Endothelial cell of umbilical vein (primary cell): ENCODE measurements around the gene CDK11B. TPM values are rescaled to one million over a fixed set of nuclear protein-coding genes. Genes with fewer than 3 reads are reported as not detected.

Experiments used
- BruUV-seq: library from RNA; stranded (reverse); fragments of 400-500 nt; replicated peaks from 2 replicates; lab custom pipeline; 2021; lab: Mats Ljungman, UMichigan
- CTCF ChIA-PET: fragments of 300-600, 350-600 bp; sonication (Branson Sonifier 250); formaldehyde crosslinking; loops from one replicate; lab custom pipeline; 2021; ENCODE audit warnings: antibody characterized with exemption, inconsistent platforms; lab: Charles Lee
- POLR2A ChIA-PET: fragments of 300-600, 350-600 bp; sonication (Branson Sonifier 250); formaldehyde crosslinking; loops from one replicate; lab custom pipeline; 2021; ENCODE audit warnings: antibody characterized with exemption, inconsistent platforms; lab: Charles Lee
- DNase-seq: peaks from one replicate; pipeline ENCODE4 v3.0.0-alpha.2; 2011; ENCODE audit warnings: low read depth, low spot score
- FAIRE-seq: peaks from 2 replicates; lab custom pipeline; 2011; peaks lifted over from hg19 to GRCh38; lab: Jason Lieb, UNC
- H2AFZ ChIP-seq: 2 replicates; pipeline ENCODE4 v1.6.0; 2012; ENCODE audit warnings: low read depth, low read length, control low read depth, inconsistent platforms
- H3K27ac ChIP-seq: 2 replicates; pipeline ENCODE4 v1.5.1; 2011; ENCODE audit warnings: low read depth, mild to moderate bottlenecking, control low read depth, low read length, moderate library complexity; ENCODE audit not compliant: insufficient read depth
- H3K27me3 ChIP-seq, 2 experiments: 2 replicates each; pipeline versions ENCODE4 v1.6.0 to v1.6.1; 2011; ENCODE audit warnings: low read length in 2 of 2, mixed read lengths in 1 of 2; ENCODE audit not compliant: control insufficient read depth in 2 of 2, insufficient read depth in 2 of 2
- H3K36me3 ChIP-seq, 2 experiments: 2 replicates in 1 of 2; 3 replicates in 1 of 2; pipeline ENCODE4 v1.5.1; 2011; ENCODE audit warnings: low read length in 2 of 2, mild to moderate bottlenecking in 1 of 2, moderate library complexity in 1 of 2; ENCODE audit not compliant: control insufficient read depth in 2 of 2, insufficient read depth in 2 of 2; ENCODE audit errors: extremely low read depth in 1 of 2
- H3K4me1 ChIP-seq: 3 replicates; pipeline ENCODE4 v1.5.1; 2011; ENCODE audit warnings: mild to moderate bottlenecking, low read length; ENCODE audit not compliant: control insufficient read depth, insufficient read depth; ENCODE audit errors: extremely low read depth
- H3K4me2 ChIP-seq: 2 replicates; pipeline ENCODE4 v1.6.1; 2011; ENCODE audit warnings: low read length, control low read depth, mixed read lengths; ENCODE audit not compliant: insufficient read depth
- H3K4me3 ChIP-seq, 3 experiments: fragments of 200-600 bp in 1 of 3; sonication (generic), shearing (Covaris generic) in 1 of 3; replicated peaks in 1 of 3; 2 replicates each; pipeline ENCODE4 v1.5.1; 2011 to 2016; ENCODE audit warnings: control low read depth in 3 of 3, low read length in 3 of 3, mild to moderate bottlenecking in 2 of 3, inconsistent platforms in 1 of 3, low read depth in 1 of 3, moderate library complexity in 1 of 3; ENCODE audit not compliant: insufficient read depth in 1 of 3
- H3K79me2 ChIP-seq: 2 replicates; pipeline ENCODE4 v1.6.0; 2012; ENCODE audit warnings: low read length, inconsistent platforms; ENCODE audit not compliant: control insufficient read depth, insufficient read depth
- H3K9ac ChIP-seq: replicated peaks from 2 replicates; pipeline ENCODE3; 2011; ENCODE audit warnings: low read length, control low read depth; ENCODE audit not compliant: insufficient read depth; ENCODE audit errors: extremely low read depth
- H3K9me1 ChIP-seq: replicated peaks from 3 replicates; pipeline ENCODE4 v1.6.0; 2011; ENCODE audit warnings: mild to moderate bottlenecking, low read length; ENCODE audit not compliant: control insufficient read depth, insufficient read depth; ENCODE audit errors: extremely low read depth
- H3K9me3 ChIP-seq: replicated peaks from 2 replicates; pipeline ENCODE4 v1.5.1; 2012; ENCODE audit warnings: low read length, inconsistent platforms; ENCODE audit not compliant: control insufficient read depth, insufficient read depth
- H4K20me1 ChIP-seq: replicated peaks from 2 replicates; pipeline ENCODE3; 2011; ENCODE audit warnings: mild to moderate bottlenecking, low read length; ENCODE audit not compliant: control insufficient read depth, insufficient read depth; ENCODE audit errors: extremely low read depth
- CTCF ChIP-seq, 2 donors: IDR thresholded peaks; 1 replicate in 1 of 2; 2 replicates in 1 of 2; pipeline ENCODE4 v1.5.1; 2011; ENCODE audit warnings: low read length in 2 of 2, mild to moderate bottlenecking in 2 of 2, moderate library complexity in 2 of 2, control low read depth in 1 of 2, inconsistent platforms in 1 of 2, low read depth in 1 of 2; ENCODE audit not compliant: insufficient read depth in 1 of 2; ENCODE audit errors: extremely low read depth in 1 of 2
- EZH2 ChIP-seq: IDR thresholded peaks from 2 replicates; pipeline ENCODE4 v1.6.1; 2012; ENCODE audit warnings: borderline replicate concordance, low read depth, mild to moderate bottlenecking, moderate library complexity, low read length, inconsistent platforms; ENCODE audit not compliant: severe bottlenecking
- FOS ChIP-seq: IDR thresholded peaks from 2 replicates; pipeline ENCODE4 v1.6.1; 2011; ENCODE audit warnings: mild to moderate bottlenecking, low read length, moderate library complexity, borderline replicate concordance; ENCODE audit not compliant: insufficient read depth
- GATA2 ChIP-seq: IDR thresholded peaks from 2 replicates; pipeline ENCODE4 v1.7.0; 2011; ENCODE audit warnings: low read depth, mild to moderate bottlenecking, moderate library complexity, mixed read lengths, low read length; ENCODE audit not compliant: insufficient read length, insufficient read depth
- MAX ChIP-seq: IDR thresholded peaks from 2 replicates; pipeline ENCODE4 v1.6.1; 2011; ENCODE audit not compliant: insufficient read depth, insufficient read length
- MYC ChIP-seq: IDR thresholded peaks from one replicate; pipeline ENCODE4 v1.6.1; 2011; ENCODE audit warnings: mild to moderate bottlenecking, low read depth, low read length
- POLR2AphosphoS5 ChIP-seq: IDR thresholded peaks from 2 replicates; pipeline ENCODE4 v1.6.1; 2012; ENCODE audit warnings: low read depth, mild to moderate bottlenecking, control low read depth, low read length, moderate library complexity; ENCODE audit not compliant: insufficient read depth
- dilution Hi-C: fragments of 300-500 bp; cut with MboI; formaldehyde crosslinking; loops from one replicate; pipeline ENCODE4 v1.15.0; 2019; ENCODE audit warnings: low sequenced_read_pairs; ENCODE audit not compliant: extremely low pct_ligation_motif_present
- intact Hi-C: fragments of 100-400 bp; cut with micrococcal nuclease; formaldehyde crosslinking; loops from one replicate; pipeline ENCODE4 v1.10.0; 2022
- polyA plus RNA-seq, 4 experiments: library from polyadenylated mRNA; depleted of rRNA in 3 of 4; stranded (reverse) in 3 of 4; unstranded in 1 of 4; fragments of >200 nt; gene quantifications; 2 replicates each; pipeline versions ENCODE4 v1.2.1 to v1.2.3, GENCODE V29; 2011 to 2012; ENCODE audit warnings: missing spikeins in 1 of 4
- total RNA-seq: library from RNA; stranded (reverse); gene quantifications from 2 replicates; pipeline ENCODE4 v1.2.3, GENCODE V29; 2021

Gene CDK11B
- total and polyA plus RNA-seq, 2 donors (not counting 3 experiments of a cell fraction or from before 2014, with no cell fraction given) = 16.4 to 32.0 TPM

GRCh38 chr1:1606232-1606631, 52.6 kb downstream of the CDK11B start:
- H3K4me2 ChIP-seq = no peak overlapping the region
- ChIA-PET POLR2A (no interaction called here), CTCF (no interaction called here)
- no peak for TF ChIP-seq MYC
- no peak for TF ChIP-seq EZH2
- no peak for TF ChIP-seq CTCF (IDR thresholded peaks at IDR 0.05; ENCODE audit: extremely low read depth in 1 of 2, insufficient read depth in 1 of 2, low read depth in 1 of 2, low read length in 2 of 2)
- no peak for TF ChIP-seq MAX
- no peak for TF ChIP-seq POLR2AphosphoS5
- TF ChIP-seq FOS = no peak
- no peak for TF ChIP-seq GATA2
- H3K9ac ChIP-seq = no peak overlapping the region
- no peak for FAIRE-seq
- no peaks in the 10 kb centered on the region for H3K36me3 ChIP-seq
- no peaks in the 10 kb centered on the region for H4K20me1 ChIP-seq
- H3K4me1 ChIP-seq = no peaks in the 10 kb centered on the region
- no peak overlapping the region for H3K4me3 ChIP-seq
- no peaks in the 10 kb centered on the region for H3K9me3 ChIP-seq
- dilution Hi-C loops (no loop called here), intact Hi-C loops (no loop called here)
- no peak for DNase-seq
- H3K79me2 ChIP-seq = no peaks in the 10 kb centered on the region
- no peaks in the 10 kb centered on the region for H3K27me3 ChIP-seq
- no TSS peak for BruUV-seq
- H3K27ac ChIP-seq = no peak overlapping the region
- H3K9me1 ChIP-seq = no peaks in the 10 kb centered on the region
- H2AFZ ChIP-seq = no peak overlapping the region
